GM19438 (cell line): ENCODE data around the gene APOBEC3A.

ENCODE experiments used
- ATAC-seq: cut with Tn5 transposase; IDR thresholded peaks from one replicate; pipeline ENCODE4 v1.9.1; 2021; ENCODE audit warnings: low read depth; ENCODE audit not compliant: unreplicated experiment

The APOBEC3A gene

GRCh38 chr22:38957046-38957770 is at the start of gene APOBEC3A:
Gene APOBEC3A, plus strand, starts transcription at chr22:38957609. Its CDS starts 83 bp downstream, at chr22:38957692.
- no peak for ATAC-seq

DNA sequence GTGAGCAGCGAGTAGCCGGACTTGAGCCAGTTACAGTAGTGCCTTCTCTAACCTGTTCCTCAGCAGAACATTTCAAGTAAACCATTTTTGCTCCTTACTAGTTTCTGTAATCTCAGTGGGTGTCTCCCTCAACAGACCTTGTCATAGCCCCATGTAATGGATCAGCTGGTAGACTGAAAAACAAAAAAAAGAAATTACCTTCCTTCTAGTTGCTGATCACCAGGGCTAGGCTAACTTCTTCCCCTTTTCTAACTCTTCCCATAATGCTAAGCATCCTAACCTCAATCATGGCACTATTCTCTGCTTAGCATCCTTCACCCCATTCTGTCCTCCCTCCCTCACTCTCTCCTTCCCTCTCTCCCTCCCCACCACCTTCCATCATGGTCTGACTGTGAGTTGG is 49.6 kb upstream of the APOBEC3A start:
- no peak for ATAC-seq

DNA sequence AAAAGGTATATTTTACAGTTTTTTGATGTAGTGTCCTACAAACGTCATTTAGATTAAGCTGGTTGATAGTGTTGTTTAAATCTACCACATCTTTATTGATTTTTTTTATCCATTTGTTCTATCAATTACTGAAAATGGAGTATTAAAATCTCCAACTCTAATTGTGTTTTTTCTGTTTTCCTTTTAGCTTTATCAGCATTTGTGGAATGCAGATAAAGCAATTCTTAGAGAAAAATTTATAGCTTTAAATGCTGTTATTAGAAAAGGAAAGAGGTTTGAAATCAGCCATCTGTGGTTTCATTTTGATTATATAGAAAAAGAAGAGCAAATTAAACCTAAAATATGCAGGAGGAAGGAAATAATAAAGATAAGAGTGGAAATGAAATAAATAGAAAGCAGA is 46.0 kb upstream of the APOBEC3A start:
- ATAC-seq: no peak

DNA sequence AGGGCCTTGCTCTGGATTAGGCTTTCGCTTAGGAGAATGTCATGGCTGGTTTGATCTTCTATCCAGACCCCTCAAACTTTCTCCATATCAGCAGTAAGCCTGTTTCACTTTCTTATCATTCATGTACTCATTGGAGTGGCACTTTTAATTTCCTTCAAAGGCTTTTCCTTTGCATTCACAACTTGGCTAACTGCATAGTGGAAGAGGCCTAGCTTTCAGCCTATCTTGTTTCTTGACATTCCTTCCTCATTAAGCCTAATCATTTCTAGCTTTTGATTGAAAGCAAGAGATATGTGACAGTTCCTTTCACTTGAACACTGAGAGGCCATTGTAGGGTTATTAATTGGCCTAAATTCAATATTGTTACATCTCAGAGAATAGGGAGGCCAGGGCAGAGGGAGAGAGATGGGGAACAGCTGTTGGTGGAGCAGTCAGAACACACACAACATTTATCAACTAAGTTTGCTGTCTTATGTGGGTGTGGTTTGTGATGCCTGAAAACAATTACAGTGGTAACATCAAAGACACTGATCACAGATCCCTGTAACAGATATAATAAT is 37.7 kb upstream of the APOBEC3A start:
- ATAC-seq: no peak

GRCh38 chr22:38921120-38921519 is 36.3 kb upstream of the APOBEC3A start:
- no peak for ATAC-seq

- ATAC-seq: no peak
Observed at GRCh38 chr22:38921806-38922205, 35.6 kb upstream of the APOBEC3A start.

DNA sequence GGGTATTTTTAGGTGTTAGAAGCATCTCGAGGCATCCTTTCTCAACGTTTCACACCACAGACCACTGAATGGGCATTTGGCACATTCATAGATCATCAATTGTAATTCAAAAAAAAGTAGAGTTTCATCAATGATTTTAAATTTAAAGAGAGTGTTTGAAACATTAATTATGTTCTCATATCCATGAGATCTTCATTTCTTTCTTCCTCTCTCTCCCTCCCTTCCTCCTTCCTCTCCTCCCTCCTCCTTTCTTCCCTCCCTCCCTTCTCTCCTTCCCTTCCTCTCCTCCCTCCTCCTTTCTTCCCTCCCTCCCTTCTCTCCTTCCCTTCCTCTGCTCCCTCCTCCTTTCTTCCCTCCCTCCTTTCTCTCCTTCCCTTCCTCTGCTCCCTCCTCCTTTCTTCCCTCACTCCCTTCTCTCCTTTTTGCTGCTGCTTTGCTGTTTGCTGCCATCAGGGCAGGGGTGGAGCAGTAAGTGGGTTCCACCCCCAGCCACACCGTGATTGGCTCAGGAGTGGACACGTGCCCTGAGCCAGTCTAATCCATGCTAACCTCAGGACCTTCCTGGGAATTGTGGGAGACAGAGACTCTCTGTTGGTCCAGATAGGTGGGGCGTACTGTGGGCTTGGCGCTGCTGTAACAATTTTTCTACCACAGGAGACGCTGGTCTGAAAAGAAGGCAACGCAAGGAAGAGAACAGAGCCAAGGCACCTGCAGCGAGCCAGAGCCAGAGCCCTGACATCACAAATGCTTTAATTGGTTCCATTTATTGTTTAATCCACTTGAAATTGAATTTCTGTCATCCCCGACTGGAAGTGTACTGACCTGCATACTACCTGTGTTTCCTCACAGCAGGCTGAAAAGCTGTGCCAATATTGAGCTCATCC is 33.7 kb upstream of the APOBEC3A start:
- ATAC-seq: no peak

- ATAC-seq: no peak
Observed at GRCh38 chr22:38924347-38924952, 33.0 kb upstream of the APOBEC3A start.

- no peak for ATAC-seq
Observed at GRCh38 chr22:38925571-38926041, 31.8 kb upstream of the APOBEC3A start.

DNA sequence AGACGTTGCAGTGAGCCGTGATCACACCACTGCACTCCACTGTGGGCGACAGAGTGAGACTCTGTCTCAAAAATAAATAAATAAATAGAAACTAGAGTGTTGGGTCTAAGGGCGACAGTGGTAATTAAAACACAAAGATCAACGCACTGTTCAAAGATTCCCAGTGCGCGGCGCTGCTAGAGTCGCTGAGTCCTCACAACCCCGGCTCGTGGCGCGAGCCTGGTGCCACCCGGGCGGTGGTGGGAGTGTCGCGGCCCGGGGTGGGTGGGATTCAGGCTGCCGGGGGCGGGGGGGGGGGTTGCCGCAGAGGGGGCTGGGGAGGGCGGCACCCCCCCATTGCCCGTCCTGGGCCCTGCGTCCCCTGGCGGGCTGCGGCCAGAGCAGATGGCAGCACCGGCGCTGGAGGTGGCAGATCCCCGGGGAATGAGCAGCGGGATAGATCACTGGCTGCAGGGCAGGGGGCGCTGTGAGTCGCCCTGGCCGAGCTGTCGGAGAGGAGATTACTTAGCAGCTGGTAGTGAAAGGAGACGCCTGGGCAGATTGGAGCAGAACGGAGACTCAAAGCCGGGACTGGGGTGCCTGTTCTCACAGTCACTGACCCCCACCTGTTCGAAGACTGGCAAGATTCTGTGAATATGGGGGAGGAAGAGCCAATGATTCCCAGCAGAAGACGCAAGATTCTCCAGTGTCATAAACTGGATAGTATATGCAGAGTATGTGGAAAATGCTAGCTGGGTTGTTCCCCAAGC is 30.2 kb upstream of the APOBEC3A start:
- no peak for ATAC-seq

GRCh38 chr22:38930512-38930911 is 26.9 kb upstream of the APOBEC3A start:
- ATAC-seq: no peak

GRCh38 chr22:38935023-38935422 is 22.4 kb upstream of the APOBEC3A start:
- ATAC-seq: no peak

- no peak for ATAC-seq
Observed at GRCh38 chr22:38935616-38936015, 21.8 kb upstream of the APOBEC3A start.

DNA sequence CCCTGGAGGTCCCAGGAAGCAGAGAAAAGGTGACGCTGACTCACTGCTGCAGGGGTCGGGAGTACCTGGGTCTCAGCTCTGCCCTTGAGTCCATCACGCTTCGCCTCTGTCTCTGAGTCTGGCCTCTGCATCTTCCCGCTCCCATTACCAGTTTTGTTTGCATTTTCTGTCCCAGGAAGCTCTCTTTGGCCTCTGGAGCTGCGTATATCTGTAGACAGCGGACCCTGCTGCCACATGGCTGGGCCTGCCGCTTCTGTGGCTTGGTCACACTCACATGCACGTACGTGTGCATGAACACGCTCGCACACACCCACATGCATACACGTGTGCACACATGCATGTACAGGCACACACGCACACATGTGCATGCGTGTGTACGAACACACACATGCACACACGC is 20.8 kb upstream of the APOBEC3A start:
- no peak for ATAC-seq

- ATAC-seq: no peak
Observed at GRCh38 chr22:38937036-38937435, 20.4 kb upstream of the APOBEC3A start.

DNA sequence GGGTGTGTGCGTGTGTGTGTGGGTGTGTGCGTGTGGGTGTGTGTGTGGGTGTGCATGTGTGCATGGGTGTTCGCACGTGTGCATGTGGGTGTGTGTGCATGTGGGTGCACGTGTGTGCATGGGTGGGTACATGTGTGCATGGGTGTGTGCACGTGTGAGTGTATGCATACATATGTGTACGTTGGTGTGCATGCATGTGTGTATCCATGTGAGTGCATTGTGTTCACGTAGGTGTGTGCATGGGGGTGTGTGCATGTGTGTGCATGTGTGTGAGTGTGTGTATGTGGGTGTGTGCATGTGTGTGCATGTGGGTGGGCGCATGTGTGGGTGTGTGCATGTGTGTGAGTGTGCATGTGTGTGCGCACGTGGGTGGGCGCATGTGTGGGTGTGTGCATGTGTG is 19.9 kb upstream of the APOBEC3A start:
- ATAC-seq: no peak

GRCh38 chr22:38938221-38938620 is 19.2 kb upstream of the APOBEC3A start:
- ATAC-seq: no peak

DNA sequence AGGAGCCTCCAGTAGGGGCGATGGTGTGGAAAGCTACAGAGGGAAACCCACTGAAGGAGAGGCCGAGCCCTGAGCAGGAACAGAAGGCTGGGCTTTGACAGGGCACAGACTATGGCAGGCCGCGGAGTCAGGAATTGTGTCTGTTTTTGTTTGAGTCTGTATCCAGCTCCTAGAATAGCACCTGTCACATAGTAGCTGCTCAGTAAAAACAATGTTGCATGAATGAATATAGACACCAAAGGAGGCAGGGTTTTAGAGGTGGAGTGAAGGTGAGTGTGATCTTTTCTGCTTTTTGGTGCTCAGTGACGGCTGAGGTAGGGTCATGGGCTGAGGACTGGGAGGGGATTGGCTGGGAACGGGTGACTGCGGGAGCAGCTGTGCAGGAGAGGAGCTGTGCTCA is 18.5 kb upstream of the APOBEC3A start:
- no peak for ATAC-seq

DNA sequence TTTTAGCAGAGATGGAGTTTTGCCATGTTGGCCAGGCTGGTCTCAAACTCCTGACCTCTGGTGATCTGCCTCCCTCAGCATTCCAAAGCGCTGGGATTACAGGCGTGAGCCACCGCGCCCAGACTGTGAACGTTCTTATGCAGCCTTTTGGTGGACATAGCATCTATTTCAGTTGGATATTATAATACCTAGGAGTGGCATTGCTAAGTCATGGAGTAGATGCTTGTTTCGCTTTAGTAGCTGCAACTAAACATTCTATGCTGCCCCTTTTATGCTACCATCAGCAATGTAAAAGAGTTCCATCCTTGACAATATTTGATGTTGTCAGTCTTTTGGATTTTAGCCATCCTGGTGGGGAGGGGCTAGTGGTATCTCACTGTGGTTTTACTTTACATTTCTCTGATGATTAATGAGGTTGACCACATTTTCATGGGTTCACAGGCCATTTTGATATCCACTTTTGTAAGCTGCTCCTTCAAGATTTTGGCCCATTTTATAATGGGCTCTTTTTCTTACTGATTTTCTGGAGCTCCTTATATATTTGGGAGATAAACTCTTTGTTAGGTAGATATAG is 16.5 kb upstream of the APOBEC3A start:
- ATAC-seq: no peak

- peak; percentile 56 for ATAC-seq
Observed at GRCh38 chr22:38941488-38941987, 15.9 kb upstream of the APOBEC3A start.
